OCI-LY3 (cell line): ENCODE results near the gene MGAT5B.

Experiments
- CTCF ChIP-seq: fragments of 200-600, 300-600 bp; sonication (generic); IDR thresholded peaks from 2 replicates; pipeline ENCODE4 v1.5.1; 2014; ENCODE audit warnings: antibody characterized with exemption, low read length, low read depth
- EZH2phosphoT487 ChIP-seq: fragments of 200-600 bp; shearing (Covaris generic); IDR thresholded peaks from 2 replicates; pipeline ENCODE4 v1.6.1; 2018; ENCODE audit warnings: antibody characterized with exemption, mixed run types, low read depth

- TF ChIP-seq CTCF (no peak), EZH2phosphoT487 (no peak)
Observed at GRCh38 chr17:76967762-76968161, 99.6 kb downstream of the MGAT5B start.
